Keratinocyte (primary cell): ENCODE measurements around the gene CD46. TPM values are rescaled to one million over a fixed set of nuclear protein-coding genes. Genes with fewer than 3 reads are reported as not detected.

Source experiments
- DNase-seq: peaks from one replicate; pipeline ENCODE4 v3.0.0-alpha.2; 2011; ENCODE audit warnings: low read depth, missing footprints, low spot score
- FAIRE-seq: peaks from 2 replicates; lab custom pipeline; 2011; peaks lifted over from hg19 to GRCh38; lab: Jason Lieb, UNC
- H2AFZ ChIP-seq: 2 replicates; pipeline ENCODE4 v1.6.0; 2012; ENCODE audit warnings: low read length, control low read depth, inconsistent platforms; ENCODE audit not compliant: control insufficient read depth
- H3K27ac ChIP-seq: 2 replicates; pipeline ENCODE4 v1.5.1; 2011; ENCODE audit warnings: low read length; ENCODE audit not compliant: control insufficient read depth, insufficient read depth
- H3K27me3 ChIP-seq: 3 replicates; pipeline ENCODE4 v1.6.0; 2011; ENCODE audit warnings: low read length; ENCODE audit not compliant: control insufficient read depth, insufficient read depth; ENCODE audit errors: extremely low read depth
- H3K36me3 ChIP-seq, 2 experiments: 2 replicates in 1 of 2; 3 replicates in 1 of 2; pipeline ENCODE4 v1.5.1; 2011; ENCODE audit warnings: low read length in 2 of 2, mild to moderate bottlenecking in 1 of 2; ENCODE audit not compliant: control insufficient read depth in 2 of 2, insufficient read depth in 2 of 2; ENCODE audit errors: extremely low read depth in 1 of 2
- H3K4me1 ChIP-seq: 3 replicates; pipeline ENCODE4 v1.5.1; 2011; ENCODE audit warnings: low read length; ENCODE audit not compliant: control insufficient read depth, insufficient read depth; ENCODE audit errors: extremely low read depth
- H3K4me2 ChIP-seq: 3 replicates; pipeline ENCODE4 v1.6.0; 2011; ENCODE audit warnings: low read depth, low read length; ENCODE audit not compliant: control insufficient read depth, insufficient read depth; ENCODE audit errors: extremely low read depth
- H3K4me3 ChIP-seq, 3 experiments: fragments of 200-600 bp in 1 of 3; sonication (generic) in 1 of 3; 2 replicates in 2 of 3; 3 replicates in 1 of 3; pipeline ENCODE4 v1.5.1; 2011 to 2016; ENCODE audit warnings: low read length in 3 of 3, mild to moderate bottlenecking in 3 of 3, control low read depth in 2 of 3, inconsistent platforms in 1 of 3, low read depth in 1 of 3, mixed read lengths in 1 of 3, mixed run types in 1 of 3, moderate library complexity in 1 of 3; ENCODE audit not compliant: control insufficient read depth in 2 of 3, insufficient read depth in 2 of 3; ENCODE audit errors: extremely low read depth in 1 of 3
- H3K79me2 ChIP-seq: 2 replicates; pipeline ENCODE4 v1.6.0; 2012; ENCODE audit warnings: low read length; ENCODE audit not compliant: control insufficient read depth, insufficient read depth
- H3K9ac ChIP-seq: 3 replicates; pipeline ENCODE4 v1.6.0; 2011; ENCODE audit warnings: low read length; ENCODE audit not compliant: control insufficient read depth, insufficient read depth; ENCODE audit errors: extremely low read depth
- H3K9me1 ChIP-seq: 3 replicates; pipeline ENCODE4 v1.6.0; 2011; ENCODE audit warnings: low read length; ENCODE audit not compliant: control insufficient read depth, insufficient read depth; ENCODE audit errors: extremely low read depth
- H3K9me3 ChIP-seq: 2 replicates; pipeline ENCODE4 v1.5.1; 2012; ENCODE audit warnings: low read depth, low read length; ENCODE audit not compliant: control insufficient read depth
- H4K20me1 ChIP-seq: 3 replicates; pipeline ENCODE4 v1.6.0; 2011; ENCODE audit warnings: low read length; ENCODE audit not compliant: control insufficient read depth, insufficient read depth; ENCODE audit errors: extremely low read depth
- CTCF ChIP-seq, 3 experiments: IDR thresholded peaks in 1 of 3; conservative IDR thresholded peaks in 1 of 3; optimal IDR thresholded peaks in 1 of 3; 2 replicates in 2 of 3; 3 replicates in 1 of 3; pipeline versions ENCODE3 to v1.5.1; 2011; ENCODE audit warnings: low read length in 3 of 3, mild to moderate bottlenecking in 3 of 3, moderate library complexity in 2 of 3, control low read depth in 1 of 3, inconsistent platforms in 1 of 3; ENCODE audit not compliant: insufficient read depth in 2 of 3; ENCODE audit errors: extremely low read depth in 1 of 3
- EZH2 ChIP-seq: IDR thresholded peaks from one replicate; pipeline ENCODE4 v1.6.1; 2012; ENCODE audit warnings: inconsistent platforms, mild to moderate bottlenecking, low read length, moderate library complexity
- dilution Hi-C: fragments of 300-500 bp; cut with MboI; formaldehyde crosslinking; loops from one replicate; pipeline ENCODE4 v1.7.0; 2020; ENCODE audit warnings: low sequenced_read_pairs; ENCODE audit not compliant: extremely low pct_ligation_motif_present
- polyA plus RNA-seq, 5 experiments: library from polyadenylated mRNA; depleted of rRNA in 3 of 5; stranded (reverse) in 3 of 5; stranded (forward) in 1 of 5; unstranded in 1 of 5; fragments of >200 nt; gene quantifications; 1 replicate in 1 of 5; 2 replicates in 3 of 5; 3 replicates in 1 of 5; pipeline versions ENCODE4 v1.2.1 to v1.2.3, GENCODE V29; 2011 to 2012; ENCODE audit warnings: missing spikeins in 2 of 5, low read depth in 1 of 5, low replicate concordance in 1 of 5

CD46 gene
- polyA plus RNA-seq, 1 donor (not counting 4 experiments of a cell fraction or from before 2014, with no cell fraction given) = 298 TPM

GRCh38 chr1:207818971-207819451 lies 67.2 kb downstream of the CD46 start:
- H3K27ac ChIP-seq = no peak overlapping the region
- dilution Hi-C loops = no loop called here
- peaks cover 17% of the 10 kb centered on the region for H3K4me1 ChIP-seq

DNA sequence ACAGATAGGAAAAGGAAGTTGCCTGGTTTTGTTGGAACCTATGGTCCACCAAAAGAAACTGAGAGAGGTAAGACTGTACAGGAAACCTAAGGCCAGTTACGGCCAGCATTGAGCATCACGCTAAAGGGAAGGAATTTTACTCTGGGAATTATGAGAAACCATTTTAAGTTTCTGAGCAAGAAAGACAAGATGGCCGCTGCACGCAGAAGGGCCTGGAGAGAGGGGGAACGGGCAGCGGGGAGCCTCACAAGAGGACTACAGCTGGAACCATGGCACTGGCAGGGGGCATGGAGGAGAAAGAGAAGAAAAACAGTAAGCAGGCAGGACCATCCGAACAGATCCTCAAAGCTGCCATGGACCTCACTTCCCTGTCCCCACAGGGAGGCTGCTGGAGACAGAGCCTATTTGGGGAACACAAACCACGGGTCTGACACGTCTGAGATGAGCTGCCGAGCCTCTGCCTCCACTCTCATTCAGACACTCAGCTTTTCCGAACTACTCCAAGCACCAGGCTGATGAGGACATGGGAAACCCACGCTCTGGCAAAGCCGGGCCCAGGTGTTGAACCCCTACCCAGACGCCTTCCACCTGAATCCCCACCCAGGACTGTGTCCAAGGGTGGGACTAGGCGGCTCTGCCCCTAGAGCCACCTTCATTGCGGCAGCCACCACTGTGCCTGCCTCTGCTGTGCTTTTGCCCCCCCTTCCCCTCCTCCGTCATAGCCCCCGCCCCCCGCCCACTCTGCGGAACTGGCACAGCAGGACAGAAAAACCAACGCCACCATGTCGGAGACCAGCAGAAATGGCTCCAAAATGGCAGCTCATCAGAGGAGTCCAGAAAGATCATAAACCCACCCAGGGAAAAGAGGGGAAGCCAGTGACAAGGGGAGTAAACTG lies 69.0 kb downstream of the CD46 start:
- H3K79me2 ChIP-seq = peaks cover 43% of the 10 kb centered on the region
- H3K36me3 ChIP-seq = peaks cover 14 to 27% of the 10 kb centered on the region in 2 experiments
- H3K9me3 ChIP-seq = no peaks in the 10 kb centered on the region
- dilution Hi-C loops = no loop called here
- no peak overlapping the region for H3K9ac ChIP-seq
- H4K20me1 ChIP-seq = no peaks in the 10 kb centered on the region
- H2AFZ ChIP-seq = no peak overlapping the region
- FAIRE-seq = no peak
- no peaks in the 10 kb centered on the region for H3K27me3 ChIP-seq
- peaks cover 6% of the 10 kb centered on the region for H3K9me1 ChIP-seq
- H3K27ac ChIP-seq = no peak overlapping the region
- TF ChIP-seq EZH2 (no peak), CTCF (optimal IDR thresholded peaks at IDR 0.05 in 1 of 3, IDR thresholded peaks at IDR 0.05 in 1 of 3, conservative IDR thresholded peaks at IDR 0.05 in 1 of 3; ENCODE audit: extremely low read depth in 1 of 3, insufficient read depth in 2 of 3, low read length in 3 of 3) (no peak)
- peaks cover 28% of the 10 kb centered on the region for H3K4me1 ChIP-seq
- H3K4me3 ChIP-seq = no peak overlapping the region
- no peak for DNase-seq
- H3K4me2 ChIP-seq = no peak overlapping the region

More at GRCh38 chr1:207818971-207819451, 67.2 kb downstream of the CD46 start:
- H3K9me1 ChIP-seq = peaks cover 6% of the 10 kb centered on the region
- H3K36me3 ChIP-seq = peaks cover 27 to 37% of the 10 kb centered on the region in 2 experiments
- no peak overlapping the region for H3K4me2 ChIP-seq
- no peak overlapping the region for H3K4me3 ChIP-seq
- no peak for TF ChIP-seq EZH2
- no peak for TF ChIP-seq CTCF (optimal IDR thresholded peaks at IDR 0.05 in 1 of 3, IDR thresholded peaks at IDR 0.05 in 1 of 3, conservative IDR thresholded peaks at IDR 0.05 in 1 of 3; ENCODE audit: extremely low read depth in 1 of 3, insufficient read depth in 2 of 3, low read length in 3 of 3)
- no peaks in the 10 kb centered on the region for H3K9me3 ChIP-seq
- H3K9ac ChIP-seq = no peak overlapping the region
- no peak for DNase-seq
- no peak for FAIRE-seq
- no peak overlapping the region for H2AFZ ChIP-seq
- no peaks in the 10 kb centered on the region for H4K20me1 ChIP-seq
- H3K79me2 ChIP-seq = peaks cover 35% of the 10 kb centered on the region
- no peaks in the 10 kb centered on the region for H3K27me3 ChIP-seq
